Stimulated activated memory B cell treated with anti-CD40 and anti-IgM and Interleukin-4, amounts not matched to agents 10 μg/mL and 1 μg/mL and 100 μg/mL, for 72 hours (primary cell): ENCODE measurements around the gene RALGPS1.
A peak's percentile ranks its signal among the peaks of the same experiment; 100 is the strongest.

Source experiments
- ATAC-seq: fragments of 150-1000 bp; cut with Tn5 transposase; 2 replicates; pipeline ENCODE4 v1.10.0; 2021
- H3K27ac Mint-ChIP-seq: one replicate; pipeline ENCODE4 v1.8.0; 2022; ENCODE audit warnings: mild to moderate bottlenecking, mixed read lengths
- H3K27me3 Mint-ChIP-seq: one replicate; pipeline ENCODE4 v1.8.0; 2022; ENCODE audit warnings: mixed read lengths
- H3K36me3 Mint-ChIP-seq: one replicate; pipeline ENCODE4 v1.8.0; 2022; ENCODE audit warnings: mixed read lengths
- H3K4me1 Mint-ChIP-seq: one replicate; pipeline ENCODE4 v1.8.0; 2022; ENCODE audit warnings: mixed read lengths
- H3K4me3 Mint-ChIP-seq: one replicate; pipeline ENCODE4 v1.8.0; 2022; ENCODE audit warnings: mild to moderate bottlenecking, moderate library complexity, mixed read lengths
- H3K9me3 Mint-ChIP-seq: one replicate; pipeline ENCODE4 v1.8.0; 2022; ENCODE audit warnings: mixed read lengths

The RALGPS1 gene

DNA sequence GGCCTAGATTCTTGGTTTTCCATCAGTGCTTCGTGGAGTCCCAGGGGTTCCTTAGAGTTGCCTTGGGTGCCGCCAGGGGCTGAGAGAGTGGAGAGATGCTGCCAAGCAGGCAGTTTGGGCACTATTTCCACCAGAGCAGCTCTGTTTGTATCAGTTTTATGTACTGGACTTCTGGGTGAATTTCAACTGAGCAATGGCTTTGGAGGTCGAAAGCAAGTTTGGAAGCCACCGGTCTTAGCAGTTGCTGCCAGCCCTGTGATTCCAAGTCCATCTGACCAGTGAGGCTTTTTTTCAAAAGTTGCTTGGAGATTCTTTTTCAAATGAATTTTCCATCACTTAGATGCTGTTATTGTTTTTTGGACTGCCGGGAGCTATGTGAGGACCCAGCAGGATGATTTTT, 139.4 kb downstream of the RALGPS1 start:
- no peak overlapping the region for H3K27ac Mint-ChIP-seq
- H3K36me3 Mint-ChIP-seq, result peaks cover 25% of the 10 kb centered on the region
- ATAC-seq, result no peak

DNA sequence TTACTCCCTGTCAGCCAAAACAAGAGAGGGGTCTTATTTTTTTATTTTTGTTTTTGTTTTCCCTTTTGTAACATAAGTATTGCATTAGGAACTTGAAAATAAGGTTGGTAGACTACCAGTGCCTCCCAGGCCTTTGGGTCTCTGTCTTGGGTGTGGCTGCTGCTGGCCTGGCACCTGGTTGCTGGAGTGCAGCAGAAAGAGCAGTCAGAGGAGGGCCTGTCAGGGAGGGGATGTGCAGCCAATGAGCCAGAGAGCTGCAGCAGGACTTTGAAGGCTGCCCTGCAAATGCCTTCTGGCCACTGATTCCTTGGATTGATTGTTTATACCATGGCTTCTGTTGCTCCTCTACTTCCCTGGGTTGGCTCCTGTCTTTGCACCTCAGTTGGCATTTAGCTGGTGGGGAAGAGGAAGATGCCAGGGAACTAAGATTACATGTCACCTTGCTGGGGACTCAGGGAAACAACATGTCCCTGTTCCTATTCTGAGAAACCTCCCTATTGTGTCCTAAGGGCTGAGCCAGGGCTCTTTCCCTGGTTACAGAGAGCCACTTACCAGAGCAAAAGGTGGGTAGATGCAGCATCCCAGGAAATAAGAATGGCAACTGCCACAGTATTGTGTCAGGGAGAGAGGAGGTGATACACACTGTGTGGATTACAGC, 141.3 kb downstream of the RALGPS1 start:
- no peak for ATAC-seq
- Mint-ChIP-seq H3K4me1 (peaks cover 28% of the 10 kb centered on the region), H3K4me3 (no peak overlapping the region), H3K27ac (no peak overlapping the region), H3K9me3 (no peaks in the 10 kb centered on the region), H3K36me3 (peaks cover 30% of the 10 kb centered on the region), H3K27me3 (no peaks in the 10 kb centered on the region)

More for the DNA sequence above, 139.4 kb downstream of the RALGPS1 start:
- no peaks in the 10 kb centered on the region for H3K27me3 Mint-ChIP-seq
- H3K4me1 Mint-ChIP-seq, result peaks cover 18% of the 10 kb centered on the region
- no peaks in the 10 kb centered on the region for H3K9me3 Mint-ChIP-seq
- no peak overlapping the region for H3K4me3 Mint-ChIP-seq

DNA sequence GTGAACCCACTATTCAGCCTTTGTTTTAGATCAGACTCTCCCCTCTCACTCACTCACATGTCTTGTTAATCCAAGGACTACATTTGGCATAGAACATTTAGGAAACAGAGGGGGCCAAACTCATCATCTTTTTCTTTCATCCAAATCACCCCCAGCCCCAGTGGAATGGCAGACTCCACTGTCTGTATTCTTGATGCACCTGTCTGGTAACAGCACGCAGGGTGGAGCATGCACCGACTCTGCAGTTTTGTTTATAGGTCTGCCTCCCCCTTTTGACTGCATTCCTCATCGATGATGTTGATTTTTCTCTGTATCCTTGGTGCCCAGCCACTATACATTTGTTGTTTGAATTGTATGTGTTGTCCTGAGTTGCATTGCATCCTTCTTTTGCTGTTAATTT, 141.9 kb downstream of the RALGPS1 start:
- H3K9me3 Mint-ChIP-seq, result no peaks in the 10 kb centered on the region
- peaks cover 36% of the 10 kb centered on the region for H3K36me3 Mint-ChIP-seq
- ATAC-seq, result no peak
- no peak overlapping the region for H3K4me3 Mint-ChIP-seq
- no peaks in the 10 kb centered on the region for H3K27me3 Mint-ChIP-seq
- H3K4me1 Mint-ChIP-seq, result peaks cover 29% of the 10 kb centered on the region
- H3K27ac Mint-ChIP-seq, result no peak overlapping the region

DNA sequence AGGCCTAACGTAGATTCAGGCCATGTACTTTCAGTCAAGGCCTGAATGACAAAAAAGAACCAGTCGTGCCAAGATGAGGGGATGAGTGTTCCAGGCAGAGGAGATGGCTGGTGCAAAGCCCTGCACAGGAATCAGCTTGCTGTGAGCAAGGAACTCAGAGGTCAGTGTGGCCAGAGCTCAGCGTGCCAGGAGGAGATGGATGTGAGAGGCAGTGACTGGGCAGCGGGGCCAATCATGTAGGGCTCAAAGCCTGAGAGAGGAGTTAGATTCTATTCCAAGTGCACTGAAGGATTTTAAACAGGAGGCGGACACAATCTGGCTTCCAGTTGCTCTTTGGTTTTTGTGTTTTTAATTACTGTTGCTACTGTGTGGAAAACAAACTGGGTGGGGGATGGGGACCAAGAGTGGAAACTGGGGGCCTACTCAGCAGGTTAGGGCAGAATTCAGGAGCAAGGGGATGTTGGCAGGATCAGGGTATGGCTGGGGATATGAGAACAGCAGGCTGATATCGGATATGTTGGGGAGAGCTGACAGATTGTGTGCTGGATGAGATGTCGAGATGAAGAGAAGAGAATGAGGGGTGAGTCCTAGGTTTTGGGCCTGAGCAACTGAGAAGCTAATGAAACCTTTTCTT, 143.5 kb downstream of the RALGPS1 start:
- H3K36me3 Mint-ChIP-seq, result peaks cover 32% of the 10 kb centered on the region
- H3K27ac Mint-ChIP-seq, result peak overlapping the region; percentile 17
- no peak overlapping the region for H3K4me3 Mint-ChIP-seq
- H3K9me3 Mint-ChIP-seq, result no peaks in the 10 kb centered on the region
- ATAC-seq, result no peak
- H3K27me3 Mint-ChIP-seq, result no peaks in the 10 kb centered on the region
- peaks cover 29% of the 10 kb centered on the region for H3K4me1 Mint-ChIP-seq

DNA sequence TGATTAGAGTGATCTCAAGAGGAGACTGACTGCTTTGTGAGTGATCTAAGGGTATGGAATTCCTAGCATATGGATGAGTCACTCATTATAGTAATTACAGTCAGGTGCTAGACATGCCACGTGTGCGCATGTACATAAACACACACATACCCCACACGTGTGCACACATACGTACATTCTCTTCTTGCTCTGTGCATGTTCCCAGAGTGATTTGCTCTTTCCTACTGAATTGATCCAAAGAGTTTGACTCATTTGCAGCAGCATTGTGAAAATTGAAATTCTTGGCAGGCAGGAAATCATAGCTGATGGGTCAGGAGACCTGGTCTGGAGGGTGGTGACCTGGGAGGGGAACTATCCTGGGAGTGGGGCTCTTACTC, 144.1 kb downstream of the RALGPS1 start:
- H3K9me3 Mint-ChIP-seq, result no peaks in the 10 kb centered on the region
- H3K4me3 Mint-ChIP-seq, result no peak overlapping the region
- no peaks in the 10 kb centered on the region for H3K27me3 Mint-ChIP-seq
- H3K27ac Mint-ChIP-seq, result no peak overlapping the region
- peaks cover 29% of the 10 kb centered on the region for H3K4me1 Mint-ChIP-seq
- no peak for ATAC-seq
- peaks cover 32% of the 10 kb centered on the region for H3K36me3 Mint-ChIP-seq

DNA sequence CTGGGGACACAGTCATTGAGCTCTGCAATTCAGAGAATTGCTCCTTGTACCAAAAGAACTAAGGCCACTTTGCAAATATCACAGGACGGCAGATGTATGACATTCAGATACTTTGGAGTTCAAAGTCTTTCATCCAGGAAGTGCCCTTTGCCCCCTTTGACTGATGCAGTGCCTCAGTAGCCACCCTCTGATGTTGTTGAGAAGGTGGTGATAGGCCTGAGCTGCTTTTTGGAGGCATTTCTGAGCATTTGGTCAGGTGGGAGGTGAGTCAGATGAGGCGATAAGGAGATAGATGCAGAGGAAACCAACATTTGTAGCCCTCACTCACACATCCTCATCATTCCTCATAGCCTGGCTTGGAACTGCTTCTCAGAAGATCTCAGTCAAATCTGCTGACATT, 144.4 kb downstream of the RALGPS1 start:
- no peaks in the 10 kb centered on the region for H3K9me3 Mint-ChIP-seq
- no peaks in the 10 kb centered on the region for H3K27me3 Mint-ChIP-seq
- ATAC-seq, result no peak
- peaks cover 29% of the 10 kb centered on the region for H3K4me1 Mint-ChIP-seq
- peak overlapping the region; percentile 65 for H3K27ac Mint-ChIP-seq
- H3K4me3 Mint-ChIP-seq, result no peak overlapping the region
- peaks cover 32% of the 10 kb centered on the region for H3K36me3 Mint-ChIP-seq

DNA sequence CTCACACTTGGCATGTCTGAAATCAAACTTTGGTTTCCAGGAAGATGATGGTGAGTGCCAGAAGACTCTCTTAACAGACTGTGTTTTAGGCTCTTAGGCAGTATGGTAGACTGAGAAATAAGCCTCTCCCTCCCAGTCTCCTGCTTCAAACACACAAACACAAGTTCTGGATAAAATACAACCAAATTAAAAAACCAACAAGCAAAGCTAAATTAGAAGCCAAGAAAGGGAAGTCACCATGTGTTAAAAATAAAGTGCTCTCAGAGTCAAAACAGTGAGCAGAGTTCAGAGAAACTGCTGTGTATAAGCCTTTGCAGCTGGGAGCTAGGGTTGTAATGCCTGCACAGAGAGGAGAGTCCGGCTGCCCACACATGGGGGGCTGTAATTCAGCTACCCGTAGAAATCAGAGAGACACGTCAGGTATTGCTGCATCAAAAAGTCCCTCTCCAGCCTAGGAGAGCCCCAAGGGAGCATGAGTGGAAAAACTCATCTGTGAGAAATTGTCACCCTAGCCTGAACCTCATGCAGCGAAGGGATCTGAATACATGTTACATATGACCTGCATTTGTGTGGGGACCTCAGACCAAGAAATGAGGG, 145.3 kb downstream of the RALGPS1 start:
- Mint-ChIP-seq H3K27ac (peak overlapping the region; percentile 65), H3K4me3 (peak overlapping the region; percentile 6), H3K9me3 (no peaks in the 10 kb centered on the region), H3K27me3 (no peaks in the 10 kb centered on the region), H3K4me1 (peaks cover 29% of the 10 kb centered on the region), H3K36me3 (peaks cover 28% of the 10 kb centered on the region)
- ATAC-seq, result peak; percentile 87

DNA sequence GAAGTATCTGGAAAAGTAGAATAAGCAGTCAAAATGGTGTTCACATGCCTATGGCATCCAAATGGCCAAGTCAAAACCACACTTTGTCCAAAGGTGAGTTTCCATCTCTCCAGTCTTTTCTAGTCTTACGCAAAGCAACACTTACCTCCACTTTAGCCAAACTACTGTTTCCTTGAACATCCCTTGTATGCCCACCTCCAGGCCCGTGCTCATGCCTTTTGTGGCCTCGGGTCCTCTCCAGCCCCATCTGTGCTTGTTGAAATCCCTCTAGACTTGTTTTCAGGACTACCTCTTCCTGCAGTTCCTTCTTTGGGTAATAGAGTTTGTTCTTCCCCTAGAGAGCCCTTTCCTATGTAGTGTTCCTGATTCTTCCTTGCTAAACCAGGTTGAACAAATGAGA, 146.8 kb downstream of the RALGPS1 start:
- Mint-ChIP-seq H3K4me3 (no peak overlapping the region), H3K4me1 (peaks cover 29% of the 10 kb centered on the region), H3K36me3 (peaks cover 33% of the 10 kb centered on the region), H3K27me3 (no peaks in the 10 kb centered on the region), H3K27ac (no peak overlapping the region), H3K9me3 (no peaks in the 10 kb centered on the region)
- ATAC-seq, result no peak

DNA sequence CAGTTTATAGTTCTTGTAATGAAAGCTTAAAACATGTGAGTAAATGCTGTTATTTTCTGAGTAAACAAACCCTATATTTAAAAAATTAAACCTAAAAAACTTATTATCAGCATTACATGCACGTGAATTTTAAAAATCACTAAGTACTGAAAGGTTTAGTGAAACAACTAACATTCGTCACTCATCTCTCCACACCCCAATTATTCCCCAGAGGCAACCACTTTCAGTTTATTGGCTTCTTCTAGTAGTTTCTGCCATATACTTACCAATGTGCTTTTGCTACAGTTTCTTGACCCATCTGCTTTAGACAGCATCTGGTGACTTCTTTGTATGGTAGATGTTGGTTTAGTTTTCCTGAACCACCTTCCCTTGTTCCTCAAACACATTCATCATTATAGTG, 149.8 kb downstream of the RALGPS1 start:
- no peak for ATAC-seq

DNA sequence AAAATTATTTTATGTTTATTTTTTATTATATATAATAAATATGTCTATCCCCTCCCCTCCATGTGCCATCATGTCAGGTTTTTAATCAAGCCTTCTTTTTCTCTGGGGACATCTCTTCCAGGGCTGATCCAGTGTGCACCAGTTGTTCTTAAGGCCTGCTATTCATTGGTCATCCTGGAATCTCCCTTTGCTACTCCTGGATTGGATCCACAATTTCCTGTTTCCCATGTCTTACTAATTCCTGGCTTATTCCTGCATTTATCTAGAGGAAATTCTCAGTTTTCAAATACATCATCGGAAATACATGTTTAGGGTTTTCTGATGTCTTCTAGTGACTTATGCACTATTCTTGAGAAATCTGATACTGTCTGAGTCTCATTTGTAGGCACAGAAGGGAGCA, 151.0 kb downstream of the RALGPS1 start:
- H3K4me1 Mint-ChIP-seq, result peaks cover 3% of the 10 kb centered on the region

More for the DNA sequence above, 149.8 kb downstream of the RALGPS1 start:
- H3K27me3 Mint-ChIP-seq, result no peaks in the 10 kb centered on the region
- H3K36me3 Mint-ChIP-seq, result peaks cover 44% of the 10 kb centered on the region
- H3K4me1 Mint-ChIP-seq, result peaks cover 16% of the 10 kb centered on the region
- H3K4me3 Mint-ChIP-seq, result no peak overlapping the region
- H3K9me3 Mint-ChIP-seq, result no peaks in the 10 kb centered on the region
- H3K27ac Mint-ChIP-seq, result no peak overlapping the region

DNA sequence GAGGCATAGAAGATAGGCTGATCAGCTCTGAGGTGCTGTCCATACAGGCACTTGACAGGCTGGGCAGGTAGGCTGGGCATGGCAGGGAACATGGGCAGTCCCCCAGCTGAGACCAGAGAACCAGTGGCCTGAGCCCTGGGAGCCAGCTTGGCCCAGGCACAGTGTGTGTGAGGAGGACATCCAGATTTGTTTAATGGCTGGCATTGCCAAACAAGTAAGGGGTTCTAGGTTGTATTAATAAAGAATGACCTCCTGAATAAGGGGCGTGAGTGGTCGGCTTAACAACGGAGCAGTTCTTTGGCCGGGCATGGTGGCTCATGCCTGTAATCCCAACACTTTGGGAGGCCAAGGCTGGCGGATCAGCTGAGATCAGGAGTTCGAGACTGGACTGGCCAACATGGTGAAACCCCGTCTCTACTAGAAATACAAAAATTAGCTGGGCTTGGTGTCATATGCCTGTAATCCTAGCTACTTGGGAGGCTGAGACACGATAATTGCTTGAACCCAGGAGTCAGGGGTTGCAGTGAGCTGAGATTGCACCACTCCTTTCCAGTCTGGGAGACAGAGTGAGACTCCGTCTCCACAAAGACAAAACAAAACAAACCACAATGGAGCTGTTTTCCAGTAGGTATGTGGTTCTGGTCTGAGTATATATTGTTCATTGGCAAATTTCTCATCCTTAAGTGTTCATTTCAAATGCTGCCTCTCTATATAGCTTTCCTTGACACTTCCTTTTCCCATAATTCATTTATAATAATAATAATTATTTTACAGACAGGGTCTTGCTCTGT, 151.7 kb downstream of the RALGPS1 start:
- H3K27ac Mint-ChIP-seq, result no peak overlapping the region
- H3K9me3 Mint-ChIP-seq, result peaks cover 3% of the 10 kb centered on the region
- no peaks in the 10 kb centered on the region for H3K4me1 Mint-ChIP-seq
- no peaks in the 10 kb centered on the region for H3K27me3 Mint-ChIP-seq
- peaks cover 52% of the 10 kb centered on the region for H3K36me3 Mint-ChIP-seq
- no peak for ATAC-seq
- H3K4me3 Mint-ChIP-seq, result no peak overlapping the region

More for the DNA sequence above, 151.0 kb downstream of the RALGPS1 start:
- Mint-ChIP-seq H3K27me3 (no peaks in the 10 kb centered on the region), H3K4me3 (no peak overlapping the region), H3K9me3 (no peaks in the 10 kb centered on the region), H3K36me3 (peaks cover 53% of the 10 kb centered on the region), H3K27ac (no peak overlapping the region)
- ATAC-seq, result no peak

DNA sequence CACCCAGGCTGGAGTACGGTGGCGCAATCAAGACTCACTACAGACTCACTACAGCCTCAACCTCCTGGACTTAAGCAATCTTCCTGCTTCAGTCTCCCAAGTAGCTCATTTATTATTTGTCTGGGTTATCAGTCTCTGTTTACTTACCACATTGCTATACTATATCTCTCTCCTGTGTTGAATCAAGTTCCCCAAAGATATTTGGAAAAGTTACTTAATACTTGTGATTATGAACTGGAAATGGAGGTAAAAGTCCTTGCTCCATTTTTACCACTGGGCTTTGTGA, 152.2 kb downstream of the RALGPS1 start:
- H3K27me3 Mint-ChIP-seq, result no peaks in the 10 kb centered on the region
- H3K27ac Mint-ChIP-seq, result no peak overlapping the region
- no peak for ATAC-seq
- H3K9me3 Mint-ChIP-seq, result peaks cover 7% of the 10 kb centered on the region
- H3K4me1 Mint-ChIP-seq, result no peaks in the 10 kb centered on the region
- H3K36me3 Mint-ChIP-seq, result peaks cover 52% of the 10 kb centered on the region
- H3K4me3 Mint-ChIP-seq, result no peak overlapping the region

DNA sequence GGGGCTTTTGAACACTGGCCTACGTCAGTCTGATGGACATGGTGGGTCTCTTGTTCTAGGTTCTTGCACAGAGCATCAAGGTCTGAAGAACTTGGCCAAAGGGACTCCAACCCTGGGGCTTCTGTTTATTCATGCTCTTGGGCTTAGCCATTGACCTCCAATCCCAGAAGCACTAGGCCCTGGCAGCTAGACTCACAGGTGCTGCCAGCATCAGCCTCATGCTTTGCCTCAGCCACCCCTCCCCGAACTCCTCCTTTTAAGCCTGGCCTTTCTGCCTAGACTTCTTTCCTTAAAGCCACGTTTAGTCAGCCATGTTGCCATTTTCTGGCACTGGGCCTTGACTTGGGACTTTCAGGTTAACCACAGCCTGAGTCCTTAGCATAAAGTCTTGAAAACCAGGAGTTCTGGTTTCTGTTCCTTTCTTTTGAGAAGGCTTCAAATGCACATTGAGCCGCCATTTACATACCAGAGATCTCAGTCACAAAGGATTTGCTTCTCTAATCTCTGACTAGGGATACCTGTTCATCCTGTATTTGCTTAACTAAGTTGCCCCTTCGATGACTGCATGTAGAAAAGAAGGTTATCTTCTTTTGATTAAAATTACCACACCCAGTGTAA, 153.1 kb downstream of the RALGPS1 start:
- Mint-ChIP-seq H3K4me3 (no peak overlapping the region), H3K27me3 (no peaks in the 10 kb centered on the region), H3K27ac (no peak overlapping the region), H3K9me3 (peaks cover 9% of the 10 kb centered on the region), H3K4me1 (no peaks in the 10 kb centered on the region), H3K36me3 (peaks cover 60% of the 10 kb centered on the region)
- no peak for ATAC-seq

DNA sequence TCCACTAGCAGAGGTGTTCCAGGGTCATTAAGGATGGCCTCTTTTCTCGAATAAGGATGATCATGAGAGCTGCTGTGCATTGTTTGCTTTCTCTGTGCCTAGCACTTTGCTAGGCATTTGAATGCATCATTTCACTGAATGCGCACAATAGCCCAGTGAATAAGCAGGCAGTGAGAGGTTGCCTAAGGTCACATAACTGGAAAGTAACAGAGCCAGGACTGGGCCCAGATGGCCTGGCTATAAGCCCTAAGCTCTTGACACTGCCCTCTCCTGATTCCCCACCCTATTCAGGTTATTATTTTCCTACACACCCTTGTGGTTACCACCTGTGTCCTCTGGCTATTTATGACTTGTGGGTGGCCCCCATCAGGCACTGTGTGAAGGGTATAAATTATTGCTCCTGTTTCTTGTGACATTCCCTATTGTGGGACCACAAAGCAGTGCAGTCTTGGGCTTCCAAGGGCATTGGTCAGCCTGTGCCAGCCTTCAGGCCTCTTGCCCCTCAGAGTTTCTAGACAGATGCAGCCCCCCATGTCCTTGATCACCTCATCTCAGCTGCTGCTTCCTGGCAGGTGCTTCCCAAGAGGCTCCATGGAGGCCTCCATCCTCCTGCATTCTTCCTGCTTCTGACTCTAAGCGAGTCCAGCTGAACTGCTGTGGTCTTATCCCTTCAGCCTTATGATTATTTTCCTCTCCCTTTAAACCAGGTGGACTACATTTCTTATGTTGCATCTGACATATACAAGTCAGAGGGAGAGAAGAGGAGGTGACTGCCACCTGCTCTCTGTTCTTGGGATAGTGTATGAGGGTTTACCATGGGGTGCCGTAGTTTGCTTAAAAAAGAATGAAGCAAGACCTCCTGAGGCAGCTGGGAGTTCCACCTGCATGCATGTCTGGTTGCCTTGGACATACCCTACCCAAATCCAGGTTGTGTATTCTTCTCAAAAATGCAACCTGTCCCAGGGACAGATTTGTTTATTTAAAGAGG, 160.3 kb downstream of the RALGPS1 start:
- ATAC-seq, result no peak
- H3K4me1 Mint-ChIP-seq, result no peaks in the 10 kb centered on the region
- peaks cover 60% of the 10 kb centered on the region for H3K36me3 Mint-ChIP-seq
- H3K9me3 Mint-ChIP-seq, result peaks cover 9% of the 10 kb centered on the region
- no peak overlapping the region for H3K4me3 Mint-ChIP-seq
- no peak overlapping the region for H3K27ac Mint-ChIP-seq
- no peaks in the 10 kb centered on the region for H3K27me3 Mint-ChIP-seq
